HT1080 (cell line): ENCODE data around the gene CISH. TPM values are rescaled to one million over a fixed set of nuclear protein-coding genes. Genes with fewer than 3 reads are reported as not detected.

Experiments
- DNase-seq: peaks from one replicate; pipeline ENCODE4 v3.0.0-alpha.2; 2015; ENCODE audit warnings: low read depth
- total RNA-seq: library from RNA; depleted of rRNA; stranded (reverse); fragments of >200 nt; shearing (Covaris generic); gene quantifications from 2 replicates; pipeline ENCODE4 v1.2.3, GENCODE V29; 2014; rRNA removed

The CISH gene
- total RNA-seq, 1 experiment from 2014 or later = 0.10 TPM

DNA sequence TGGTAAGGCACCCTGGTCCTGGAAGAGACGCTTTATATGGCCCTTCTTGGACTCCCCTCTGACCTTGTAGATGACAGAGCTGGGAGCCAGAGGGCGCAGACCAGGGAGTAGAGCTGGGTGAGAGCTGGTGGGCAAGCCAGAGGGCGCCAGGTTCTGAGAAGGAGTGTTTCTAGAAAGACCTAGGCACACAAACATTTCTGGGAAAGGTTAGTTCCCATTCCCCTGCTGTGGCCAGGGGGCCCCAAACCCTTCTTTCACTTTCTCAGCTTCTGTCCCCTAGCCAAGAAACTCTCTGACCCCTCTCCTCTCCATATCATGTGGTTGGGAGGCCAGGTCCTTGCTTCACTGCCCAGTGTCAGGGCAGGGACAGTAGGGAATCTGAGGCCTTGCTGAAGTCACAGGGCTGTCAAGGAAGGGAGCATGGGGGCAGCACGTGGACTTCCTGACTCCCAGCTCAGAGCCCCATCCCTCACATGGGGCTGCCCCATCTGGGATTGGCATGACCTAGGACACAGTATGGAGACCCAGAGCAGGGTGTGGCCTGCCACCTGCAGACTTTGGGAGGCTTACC is 38.7 kb downstream of the CISH start:
- DNase-seq = no peak

DNA sequence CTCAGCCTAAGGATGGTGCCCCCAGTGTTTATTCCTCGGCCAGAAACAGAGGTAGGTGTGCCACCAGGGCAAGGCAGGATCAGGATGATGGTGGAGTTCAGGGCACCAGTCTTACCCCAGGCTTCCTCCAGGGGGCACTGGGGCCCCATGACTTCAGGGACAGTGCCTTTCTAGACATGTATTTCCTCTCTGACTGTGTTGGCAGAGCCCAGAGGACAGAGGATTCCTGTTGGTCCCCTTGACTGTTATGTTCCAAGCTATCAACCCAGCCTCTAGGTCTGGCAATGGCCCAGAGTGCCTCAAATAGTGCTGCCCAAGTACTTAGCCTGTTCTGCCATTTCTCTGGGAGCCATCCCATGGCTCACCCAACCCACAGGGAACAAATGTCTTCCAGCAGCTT is 39.4 kb downstream of the CISH start:
- peak; percentile 71 for DNase-seq

DNA sequence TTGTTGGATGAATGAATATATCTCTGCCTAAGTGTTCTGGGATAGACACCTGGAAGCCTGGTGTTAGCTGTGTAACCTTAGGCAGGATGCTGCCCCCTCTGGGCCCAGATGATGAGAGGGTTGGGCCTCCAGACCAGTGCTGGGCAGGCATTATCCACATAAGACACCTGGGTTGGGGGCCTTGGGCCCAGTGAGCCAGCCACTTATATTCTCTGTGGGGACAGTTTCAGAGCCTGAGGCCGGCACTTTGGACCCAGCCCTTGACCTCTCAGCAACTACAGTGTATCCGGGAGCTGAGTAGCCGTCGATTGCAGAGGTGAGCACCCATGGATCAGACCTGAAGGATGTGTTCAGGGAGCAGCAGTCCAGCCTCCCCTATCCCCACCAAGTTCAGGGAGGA is 40.1 kb downstream of the CISH start:
- DNase-seq = no peak

DNA sequence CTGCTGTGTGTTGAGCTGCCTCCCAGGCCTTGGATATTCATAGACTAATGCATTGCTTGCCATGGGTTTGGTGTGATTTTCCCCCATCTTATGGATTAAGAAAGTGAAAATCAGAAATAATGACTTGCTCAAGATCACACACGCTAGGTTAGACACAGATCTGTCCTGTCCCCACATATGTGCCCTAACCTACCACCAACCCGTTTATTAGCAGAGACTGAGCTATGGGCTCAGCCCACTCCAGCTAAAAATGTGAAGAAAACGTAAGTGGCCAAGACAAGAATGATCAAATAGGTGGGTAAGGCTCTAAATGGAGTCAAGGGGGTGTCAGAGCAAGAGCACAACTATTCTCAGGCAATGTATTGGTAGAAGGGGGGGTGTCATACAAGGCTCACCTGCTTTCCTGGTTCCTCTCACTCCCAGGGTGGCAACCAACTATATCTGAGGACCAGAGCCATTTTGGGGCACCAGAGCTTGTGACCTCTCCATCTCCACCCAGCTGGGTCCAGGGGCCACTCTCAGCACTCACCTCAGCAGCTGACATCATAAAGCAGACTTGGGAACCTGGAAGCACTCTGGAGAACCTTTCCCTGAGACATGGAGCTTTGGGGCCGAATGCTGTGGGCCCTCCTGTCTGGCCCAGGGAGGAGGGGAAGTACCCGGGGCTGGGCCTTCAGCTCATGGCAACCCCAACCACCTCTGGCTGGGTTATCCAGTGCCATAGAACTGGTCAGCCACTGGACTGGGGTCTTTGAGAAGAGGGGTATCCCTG is 40.9 kb downstream of the CISH start:
- DNase-seq = no peak

DNA sequence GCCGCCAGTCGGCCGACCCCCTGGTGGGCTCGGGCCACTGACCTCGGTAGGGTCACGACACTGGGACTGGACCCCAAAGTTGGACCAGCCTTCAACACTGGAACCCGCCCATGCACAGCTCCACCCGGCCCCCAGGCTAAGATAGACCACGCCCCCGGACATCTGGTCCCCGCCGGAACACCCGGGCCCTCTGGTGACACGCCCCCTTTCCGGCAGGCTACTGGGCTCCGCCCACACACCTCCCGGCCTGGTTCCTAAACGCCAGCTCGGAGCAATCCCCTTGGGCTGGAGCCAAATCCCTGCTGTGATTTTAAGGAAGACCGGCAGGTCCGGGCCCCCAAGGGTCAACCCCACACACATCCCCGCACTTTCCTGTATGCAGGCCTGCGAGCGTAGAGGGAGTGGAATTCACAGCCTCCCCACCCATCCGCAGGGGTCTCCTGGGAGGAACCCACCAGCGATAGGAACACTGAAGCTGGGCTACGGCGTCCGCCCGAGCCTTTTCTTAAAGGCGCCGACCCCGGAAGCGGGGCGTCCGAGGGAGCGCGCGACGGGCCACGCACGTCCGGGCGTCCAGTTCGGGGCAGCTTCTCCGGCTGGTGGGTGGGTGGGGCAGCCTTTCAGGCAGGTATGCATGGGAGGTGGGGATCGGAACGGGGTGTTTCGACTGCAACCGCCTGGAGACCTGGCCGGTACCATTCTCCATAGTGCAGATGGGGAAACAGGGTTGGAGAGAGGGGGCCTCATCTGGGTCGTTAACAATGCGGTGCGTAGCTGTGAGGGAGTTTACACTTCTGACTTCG is 42.4 kb downstream of the CISH start, which contains the start of gene HEMK1:
Gene HEMK1 (plus strand): TSS at position 576 of the 803 bp plus-strand sequence. CDS start 1,583 bp downstream, outside the sequence.
- DNase-seq = peak; percentile 90

DNA sequence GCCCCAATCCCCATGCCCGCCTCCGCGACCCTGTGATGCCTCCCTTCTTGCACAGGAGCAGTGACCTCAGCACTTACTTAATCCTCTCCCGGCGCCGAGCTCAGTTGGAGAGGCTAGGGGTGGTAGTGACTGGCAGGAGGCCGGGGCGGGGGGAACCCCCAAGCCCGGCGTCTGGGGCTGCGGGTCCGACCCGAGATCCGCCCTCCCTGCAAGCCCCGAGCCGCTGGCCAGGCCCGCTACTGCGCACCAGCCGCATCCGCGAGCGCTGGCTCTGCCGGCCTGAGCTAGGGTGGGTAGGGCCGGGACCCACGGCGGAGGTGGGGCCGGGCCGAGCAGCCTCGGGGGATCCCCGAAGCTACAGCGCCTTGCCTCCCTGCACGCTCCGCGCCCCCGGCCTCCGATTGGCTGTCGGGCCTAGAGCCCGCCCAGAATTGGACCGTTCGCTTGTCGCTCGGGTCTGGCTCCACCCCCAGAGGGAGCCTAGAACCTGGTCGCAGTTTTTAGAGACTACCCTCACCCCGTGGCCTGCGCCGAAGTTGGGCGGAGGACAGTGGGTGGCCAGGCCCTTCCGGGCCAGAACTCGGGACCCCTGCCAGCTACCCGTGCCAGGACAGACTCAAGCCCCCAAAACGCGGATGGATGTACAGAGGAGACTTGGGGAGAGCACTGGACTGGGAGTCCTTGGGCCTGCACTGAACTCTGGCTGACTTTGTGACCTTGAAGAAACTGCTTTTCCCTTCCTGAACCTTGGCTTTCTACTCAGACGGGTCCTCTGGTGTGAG is 44.0 kb downstream of the CISH start, which contains the start of gene C3orf18:
Gene C3orf18 (minus strand): TSS at position 362 of the 782 bp plus-strand sequence. CDS start 2,048 bp downstream, outside the sequence.
- peak; percentile 69 for DNase-seq

GRCh38 chr3:50567011-50567385 is 44.6 kb downstream of the CISH start:
- no peak for DNase-seq

GRCh38 chr3:50564321-50564720 is 47.3 kb downstream of the CISH start:
- no peak for DNase-seq

DNA sequence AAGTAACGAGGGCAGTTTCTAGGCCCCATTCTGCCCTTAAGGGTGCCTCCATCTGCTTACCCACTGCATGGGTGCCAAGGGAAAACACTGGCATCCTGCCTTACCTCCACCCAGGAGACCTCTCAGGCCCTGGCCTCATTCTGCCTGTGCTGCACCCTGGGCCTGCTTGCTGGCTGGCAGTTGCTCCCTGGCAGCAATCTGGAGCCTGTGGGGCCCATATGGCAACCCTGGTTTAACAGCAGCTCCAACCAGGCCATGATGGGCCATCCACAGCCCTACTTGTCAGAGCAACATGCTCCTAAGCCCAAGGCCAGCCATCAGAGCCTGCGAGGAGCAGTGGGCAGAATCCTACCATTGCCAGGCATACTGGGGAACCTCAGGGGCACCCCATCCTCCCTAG is 47.7 kb downstream of the CISH start:
- DNase-seq = no peak

GRCh38 chr3:50562861-50563260 is 48.7 kb downstream of the CISH start:
- peak; percentile 65 for DNase-seq

DNA sequence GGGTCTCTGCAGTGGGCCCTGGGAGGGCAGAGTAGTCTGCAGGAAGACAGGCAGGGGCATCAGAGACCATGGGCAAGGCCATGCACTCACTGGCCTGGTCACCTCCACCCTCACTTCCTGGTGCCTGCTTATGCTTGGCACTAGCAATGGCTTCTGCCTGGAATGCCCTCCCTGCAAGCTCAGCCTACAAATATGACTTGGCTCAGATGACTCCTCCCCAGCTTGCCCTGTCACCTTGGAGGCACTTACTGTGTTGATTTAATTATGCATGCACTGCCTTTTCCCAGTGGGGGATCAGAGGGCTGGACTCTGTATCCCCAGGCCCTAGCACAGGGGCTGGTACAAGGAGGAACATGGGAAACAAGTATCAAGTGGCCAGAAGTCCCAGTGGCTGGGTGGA is 51.9 kb downstream of the CISH start:
- no peak for DNase-seq

- DNase-seq = no peak
Measured at GRCh38 chr3:50557915-50558314, 53.7 kb downstream of the CISH start.

GRCh38 chr3:50557106-50557505 is 54.5 kb downstream of the CISH start:
- DNase-seq = no peak

Other genes with a start within 250 kb of the CISH start
- 0.56 TPM in 1 of 2 replicates, not detected in the other for gene CACNA2D2, start 108.1 kb downstream of the CISH start, total RNA-seq
- 1.9 and 2.5 TPM in 2 replicates for gene C3orf18, start 44.0 kb downstream of the CISH start, total RNA-seq
- gene HEMK1, start 42.3 kb downstream of the CISH start, total RNA-seq = 14.0 and 14.9 TPM in 2 replicates
- 123 and 168 TPM in 2 replicates for gene MAPKAPK3, start 5.4 kb upstream of the CISH start, total RNA-seq
- gene DOCK3, start 63.2 kb upstream of the CISH start, total RNA-seq = 1.4 TPM in 2 replicates